ENCODE results near the gene BAZ2B. TPM values are rescaled to one million over a fixed set of nuclear protein-coding genes. Genes with fewer than 3 reads are reported as not detected.

Gene BAZ2B
- total RNA-seq, 1 experiment from 2014 or later: 54.9 TPM

DNA sequence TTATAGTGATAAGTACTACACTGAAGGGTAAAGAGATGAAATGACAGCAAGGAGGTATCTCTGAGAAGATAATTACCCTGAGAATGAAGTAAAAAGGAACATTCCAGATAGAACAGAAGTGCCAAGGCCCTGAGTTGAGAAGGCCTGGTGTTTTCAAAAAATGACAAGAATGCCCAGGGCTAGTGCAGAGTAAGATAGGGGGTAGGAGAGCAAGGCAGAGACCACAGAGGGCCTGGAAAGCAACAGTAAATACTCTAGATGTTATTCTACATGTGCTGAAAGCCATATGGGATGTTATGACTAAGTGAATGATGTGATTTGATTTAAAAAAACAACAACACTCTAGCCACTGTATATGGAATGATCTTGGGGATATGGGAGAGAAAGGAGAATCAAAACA lies 52.3 kb downstream of the BAZ2B start:
- H3K27ac Mint-ChIP-seq: peak overlapping the region in 1 of 3 experiments; percentile 29; a peak in 1 of 7 replicates
- H3K27ac ChIP-seq (ENCODE audit: insufficient read length, low read depth, low read length): no peak overlapping the region

More for the DNA sequence above, 52.3 kb downstream of the BAZ2B start:
- Histone ChIP-seq H2BK15ac (ENCODE audit: low read depth, low read length) (no peak overlapping the region), H4K8ac (replicated peaks; ENCODE audit: insufficient read length, low read depth, low read length) (no peak overlapping the region), H2AK5ac (ENCODE audit: insufficient read length, low read length) (no peak overlapping the region), H4K91ac (ENCODE audit: insufficient read length, low read depth, low read length) (no peak overlapping the region), H3K4me2 (ENCODE audit: insufficient read depth, insufficient read length, low read length) (no peak overlapping the region), H3K56ac (ENCODE audit: insufficient read length, low read depth, low read length) (no peak overlapping the region), H3K4ac (ENCODE audit: low read depth, low read length) (no peak overlapping the region), H3K18ac (ENCODE audit: insufficient read length, low read depth, low read length) (no peak overlapping the region), H2BK12ac (ENCODE audit: insufficient read length, low read depth, low read length) (no peak overlapping the region), H2BK5ac (ENCODE audit: insufficient read length, low read length) (no peak overlapping the region), H3K9me3 (ENCODE audit: control insufficient read depth, low read depth, low read length) (no peaks in the 10 kb centered on the region), H3K4me1 (ENCODE audit: insufficient read depth, low read length) (no peaks in the 10 kb centered on the region), H2AFZ (ENCODE audit: low read length) (no peak overlapping the region), H3K9ac (ENCODE audit: extremely low read depth, insufficient read length, low read length) (no peak overlapping the region), H3K27me3 (ENCODE audit: insufficient read depth, low read length) (no peaks in the 10 kb centered on the region), H4K20me1 (ENCODE audit: control insufficient read depth, insufficient read depth, insufficient read length) (no peaks in the 10 kb centered on the region), H3K79me2 (ENCODE audit: insufficient read depth, low read length) (peaks cover 4% of the 10 kb centered on the region; the same call in 1 of the 2 replicates), H3K14ac (ENCODE audit: insufficient read depth, low read length) (no peak overlapping the region), H4K5ac (ENCODE audit: insufficient read length, low read depth, low read length) (no peak overlapping the region), H2BK20ac (ENCODE audit: low read depth, low read length, poor library complexity, severe bottlenecking) (no peak overlapping the region), H3K79me1 (ENCODE audit: insufficient read depth, low read depth, low read length, poor library complexity, severe bottlenecking) (no peaks in the 10 kb centered on the region), H3K23ac (ENCODE audit: insufficient read length, low read depth, low read length) (no peak overlapping the region), H3T11ph (ENCODE audit: low read length) (no peak overlapping the region), H3K23me2 (ENCODE audit: insufficient read length, low read depth, low read length, poor library complexity, severe bottlenecking) (no peaks in the 10 kb centered on the region), H2BK120ac (ENCODE audit: low read depth, low read length, poor library complexity, severe bottlenecking) (no peak overlapping the region)
- H3K36me3 Mint-ChIP-seq (ENCODE audit: insufficient read depth in 1 of 3, low read depth in 3 of 3): peaks cover 1 to 15% (median 11%) of the 10 kb centered on the region in 3 experiments; a peak in 6 of 7 replicates
- H3K4me1 Mint-ChIP-seq: no peaks in the 10 kb centered on the region
- H3K4me3 Mint-ChIP-seq: no peak overlapping the region
- H3K9me3 Mint-ChIP-seq: no peaks in the 10 kb centered on the region
- H3K27me3 Mint-ChIP-seq (ENCODE audit: low read depth): no peaks in the 10 kb centered on the region
- no peak for DNase-seq
- no peak for TF ChIP-seq CTCF (conservative IDR thresholded peaks at IDR 0.05)

Measured in H9 (cell line).